Limb (tissue), 2 donors: ENCODE data around the gene HBE1.

Experiments
- DNase-seq, 2 donors: peaks; one replicate each; pipeline ENCODE4 v3.0.0-alpha.2; 2016; ENCODE audit errors: extremely low spot score in 2 of 2

HBE1 gene

DNA sequence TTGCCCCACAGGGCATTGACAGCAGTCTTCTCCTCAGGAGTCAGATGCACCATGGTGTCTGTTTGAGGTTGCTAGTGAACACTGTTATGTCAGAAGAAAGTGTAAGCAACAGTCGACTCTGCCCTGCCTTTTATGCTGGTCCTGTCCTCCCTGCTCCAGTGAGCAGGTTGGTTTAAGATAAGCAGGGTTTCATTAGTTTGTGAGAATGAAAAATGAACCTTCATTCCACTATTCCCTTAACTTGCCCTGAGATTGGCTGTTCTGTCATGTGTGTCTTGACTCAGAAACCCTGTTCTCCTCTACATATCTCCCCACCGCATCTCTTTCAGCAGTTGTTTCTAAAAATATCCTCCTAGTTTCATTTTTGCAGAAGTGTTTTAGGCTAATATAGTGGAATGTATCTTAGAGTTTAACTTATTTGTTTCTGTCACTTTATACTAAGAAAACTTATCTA, 35.3 kb downstream of the HBE1 start, which contains the start of gene HBD:
Gene HBD, minus strand, starts transcription at position 103 of the 454 bp plus-strand sequence. Its CDS starts 50 bp downstream, at position 53.
- DNase-seq, result no peak

DNA sequence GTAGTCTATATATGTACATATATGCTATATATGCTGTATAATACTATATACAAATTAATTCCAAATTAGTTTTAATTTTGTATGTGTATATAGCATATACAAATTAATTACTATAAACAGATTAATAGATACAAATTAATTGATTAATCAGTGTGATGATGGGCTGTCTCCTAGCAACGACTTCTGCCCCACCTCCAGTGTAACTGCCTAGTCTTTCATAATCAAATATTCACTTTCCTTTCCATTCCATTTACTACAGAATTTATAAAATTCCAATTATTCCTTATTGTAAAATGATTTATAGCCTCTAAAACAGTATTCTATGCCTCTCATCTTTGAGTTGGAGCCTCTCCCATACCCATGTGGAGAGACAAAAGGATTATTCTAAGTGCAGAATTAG, 36.4 kb downstream of the HBE1 start:
- no peak for DNase-seq

GRCh38 chr11:5232821-5233220, 36.9 kb downstream of the HBE1 start:
- DNase-seq, result no peak

DNA sequence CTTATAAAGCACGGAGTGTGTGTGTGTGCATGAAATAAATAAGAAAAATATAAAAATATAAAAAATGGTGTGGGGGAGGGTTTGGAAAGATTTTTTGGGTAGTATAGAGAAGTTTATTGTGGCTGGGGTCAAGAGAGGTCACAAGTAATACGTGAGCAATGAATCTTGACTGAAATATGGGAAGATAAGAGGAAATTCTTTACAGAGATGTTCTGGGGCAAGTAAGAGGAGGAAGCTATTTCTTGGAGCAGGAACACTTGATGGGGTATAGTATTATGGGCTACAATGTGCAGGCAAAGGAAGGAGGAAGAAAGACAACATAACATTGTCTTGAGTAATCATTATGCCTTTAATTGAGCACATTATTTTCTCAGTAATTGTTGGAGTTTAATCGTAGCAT, 37.6 kb downstream of the HBE1 start:
- DNase-seq, result no peak

GRCh38 chr11:5231111-5231510, 38.6 kb downstream of the HBE1 start:
- DNase-seq, result no peak

- no peak for DNase-seq
Observed at GRCh38 chr11:5230266-5230665, 39.5 kb downstream of the HBE1 start.

DNA sequence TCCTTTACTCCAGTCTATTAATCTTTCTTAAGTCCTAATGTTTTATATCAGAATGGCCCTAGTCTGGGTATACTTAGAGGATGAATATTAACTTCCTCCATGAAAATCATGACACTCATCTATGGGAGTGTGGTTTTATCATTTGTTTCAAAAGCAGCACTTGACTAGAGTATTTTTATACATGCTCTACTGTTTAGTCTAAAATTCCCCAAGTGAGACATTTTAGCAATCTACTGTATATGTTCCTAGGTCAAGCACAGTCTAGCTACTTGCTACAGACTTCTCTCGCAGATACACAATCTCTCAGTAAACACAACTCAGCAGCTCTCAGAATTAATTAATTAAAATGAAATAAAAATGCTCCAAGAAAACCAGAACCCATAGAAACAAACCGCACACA, 39.9 kb downstream of the HBE1 start:
- DNase-seq, result no peak

DNA sequence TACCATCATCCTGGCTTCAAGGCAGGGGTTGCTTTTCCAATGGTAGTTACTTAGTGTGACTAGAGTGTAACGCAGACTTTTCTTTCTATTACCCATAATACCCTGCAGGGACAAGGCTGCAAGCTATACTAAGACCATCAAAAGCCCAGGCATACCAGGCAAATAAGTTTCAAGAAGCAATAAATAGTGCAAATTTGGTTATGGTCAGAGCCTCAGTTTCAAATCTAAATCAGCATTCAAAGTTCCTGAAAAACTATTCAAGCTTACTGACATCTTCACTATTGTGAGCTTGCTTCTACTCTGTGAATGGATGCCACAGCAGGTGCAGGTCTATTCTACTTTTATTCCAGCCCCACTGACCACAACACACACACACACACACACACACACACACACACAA, 40.4 kb downstream of the HBE1 start:
- no peak for DNase-seq

DNA sequence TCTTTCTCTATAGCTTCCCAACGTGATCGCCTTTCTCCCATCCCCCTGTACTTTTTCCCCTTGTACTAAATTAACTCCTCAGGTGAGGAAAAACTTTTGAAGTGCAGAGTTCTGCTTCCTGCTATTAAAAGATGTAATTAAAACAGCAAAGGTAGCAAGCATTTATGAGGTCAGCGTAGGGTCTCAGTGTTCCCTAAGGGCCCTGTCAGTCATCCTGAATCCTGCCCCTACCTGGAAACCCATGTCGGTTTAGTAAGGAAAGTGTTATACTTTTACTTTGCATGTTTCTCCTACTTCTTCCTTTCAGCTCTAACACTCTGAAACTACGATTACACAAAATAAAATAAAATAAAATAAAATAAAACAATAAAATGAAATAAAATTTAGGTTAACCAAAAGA, 41.6 kb downstream of the HBE1 start:
- no peak for DNase-seq

DNA sequence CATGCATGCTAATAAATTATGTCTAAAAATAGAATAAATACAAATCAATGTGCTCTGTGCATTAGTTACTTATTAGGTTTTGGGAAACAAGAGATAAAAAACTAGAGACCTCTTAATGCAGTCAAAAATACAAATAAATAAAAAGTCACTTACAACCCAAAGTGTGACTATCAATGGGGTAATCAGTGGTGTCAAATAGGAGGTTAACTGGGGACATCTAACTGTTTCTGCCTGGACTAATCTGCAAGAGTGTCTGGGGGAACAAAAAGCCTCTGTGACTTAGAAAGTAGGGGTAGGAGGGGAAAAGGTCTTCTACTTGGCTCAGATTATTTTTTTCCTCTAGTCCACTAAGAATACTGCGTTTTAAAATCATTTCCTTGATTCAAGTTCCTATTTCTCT, 42.1 kb downstream of the HBE1 start:
- no peak for DNase-seq

GRCh38 chr11:5226732-5227310, 42.9 kb downstream of the HBE1 start, which contains the start of gene HBB:
TSS of gene HBB (minus strand) at chr11:5227071. CDS start at chr11:5227021, 50 bp downstream.
- DNase-seq, result no peak

DNA sequence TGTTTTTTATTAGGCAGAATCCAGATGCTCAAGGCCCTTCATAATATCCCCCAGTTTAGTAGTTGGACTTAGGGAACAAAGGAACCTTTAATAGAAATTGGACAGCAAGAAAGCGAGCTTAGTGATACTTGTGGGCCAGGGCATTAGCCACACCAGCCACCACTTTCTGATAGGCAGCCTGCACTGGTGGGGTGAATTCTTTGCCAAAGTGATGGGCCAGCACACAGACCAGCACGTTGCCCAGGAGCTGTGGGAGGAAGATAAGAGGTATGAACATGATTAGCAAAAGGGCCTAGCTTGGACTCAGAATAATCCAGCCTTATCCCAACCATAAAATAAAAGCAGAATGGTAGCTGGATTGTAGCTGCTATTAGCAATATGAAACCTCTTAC, 44.3 kb downstream of the HBE1 start:
- DNase-seq, result no peak

DNA sequence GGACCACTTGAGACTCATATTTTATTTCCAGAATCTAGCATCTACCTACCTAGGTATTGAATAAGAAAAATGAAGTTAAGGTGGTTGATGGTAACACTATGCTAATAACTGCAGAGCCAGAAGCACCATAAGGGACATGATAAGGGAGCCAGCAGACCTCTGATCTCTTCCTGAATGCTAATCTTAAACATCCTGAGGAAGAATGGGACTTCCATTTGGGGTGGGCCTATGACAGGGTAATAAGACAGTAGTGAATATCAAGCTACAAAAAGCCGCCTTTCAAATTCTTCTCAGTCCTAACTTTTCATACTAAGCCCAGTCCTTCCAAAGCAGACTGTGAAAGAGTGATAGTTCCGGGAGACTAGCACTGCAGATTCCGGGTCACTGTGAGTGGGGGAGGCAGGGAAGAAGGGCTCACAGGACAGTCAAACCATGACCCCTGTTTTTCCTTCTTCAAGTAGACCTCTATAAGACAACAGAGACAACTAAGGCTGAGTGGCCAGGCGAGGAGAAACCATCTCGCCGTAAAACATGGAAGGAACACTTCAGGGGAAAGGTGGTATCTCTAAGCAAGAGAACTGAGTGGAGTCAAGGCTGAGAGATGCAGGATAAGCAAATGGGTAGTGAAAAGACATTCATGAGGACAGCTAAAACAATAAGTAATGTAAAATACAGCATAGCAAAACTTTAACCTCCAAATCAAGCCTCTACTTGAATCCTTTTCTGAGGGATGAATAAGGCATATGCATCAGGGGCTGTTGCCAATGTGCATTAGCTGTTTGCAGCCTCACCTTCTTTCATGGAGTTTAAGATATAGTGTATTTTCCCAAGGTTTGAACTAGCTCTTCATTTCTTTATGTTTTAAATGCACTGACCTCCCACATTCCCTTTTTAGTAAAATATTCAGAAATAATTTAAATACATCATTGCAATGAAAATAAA, 44.9 kb downstream of the HBE1 start:
- no peak for DNase-seq

DNA sequence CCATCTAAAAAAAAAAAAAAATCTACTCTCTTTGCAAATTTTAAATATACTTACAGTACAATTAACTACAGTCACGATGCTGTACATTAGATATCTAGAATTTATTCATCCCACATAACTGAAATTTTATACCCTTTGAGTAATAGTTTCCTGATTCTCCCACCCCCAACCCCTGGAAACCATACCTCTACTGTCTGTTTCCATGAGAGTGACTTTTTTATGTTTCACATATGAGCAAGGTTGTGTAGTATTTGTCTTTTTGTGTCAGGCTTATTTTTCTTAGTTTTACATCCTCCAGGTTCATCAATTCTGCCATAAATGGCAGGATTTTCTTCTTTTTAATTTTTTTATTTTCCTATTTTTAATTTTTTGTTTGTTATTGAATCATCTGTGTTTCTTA, 46.1 kb downstream of the HBE1 start:
- no peak for DNase-seq

GRCh38 chr11:5223146-5223545, 46.6 kb downstream of the HBE1 start:
- DNase-seq, result no peak
